A549 (cell line): ENCODE data around the gene METTL23.
"Not testable (repeated sequence)": the region's sequence is repeated elsewhere in the genome, so short reads cannot be mapped to it uniquely, and the experiment has no call there.

Experiments used
- CHD2 ChIP-seq: fragments of 150-350 bp; IDR thresholded peaks from 2 replicates; pipeline ENCODE4 v1.6.1; 2014; ENCODE audit warnings: low read length; ENCODE audit not compliant: partially characterized antibody
- SMC3 ChIP-seq: fragments of >200 bp; sonication (Bioruptor Twin); formaldehyde crosslinking; IDR thresholded peaks from 3 replicates; pipeline ENCODE4 v1.6.1; 2018; ENCODE audit warnings: inconsistent platforms
- TF ChIP-seq, protein P1 (sequence below): fragments of >200 bp; sonication (Bioruptor Twin); formaldehyde crosslinking; IDR thresholded peaks from 3 replicates; pipeline ENCODE4 v1.5.1; 2016
- TF ChIP-seq, protein P2 (sequence below): fragments of 200-600 bp; sonication (generic); IDR thresholded peaks from 2 replicates; pipeline ENCODE4 v1.6.1; 2016; ENCODE audit warnings: antibody characterized with exemption, mild to moderate bottlenecking, moderate library complexity

DNA sequence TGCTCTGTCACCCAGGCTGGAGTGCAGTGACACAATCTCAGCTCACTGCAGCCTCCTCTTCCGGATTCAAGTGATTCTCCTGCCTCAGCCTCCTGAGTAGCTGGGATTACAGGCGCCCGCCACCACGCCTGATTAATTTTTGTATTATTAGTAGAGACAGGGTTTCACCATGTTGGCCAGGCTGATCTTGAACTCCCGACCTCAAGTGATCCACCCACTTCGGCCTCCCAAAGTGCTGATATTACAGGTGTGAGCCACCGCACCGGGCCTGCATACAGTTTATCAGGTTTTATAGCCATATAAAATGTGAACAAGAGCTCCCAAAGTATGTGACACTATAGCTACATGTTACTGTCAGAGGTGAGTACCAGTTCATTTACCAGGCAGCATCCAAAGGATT, 3.7 kb upstream of the METTL23 start:
- TF ChIP-seq, protein P1, sequence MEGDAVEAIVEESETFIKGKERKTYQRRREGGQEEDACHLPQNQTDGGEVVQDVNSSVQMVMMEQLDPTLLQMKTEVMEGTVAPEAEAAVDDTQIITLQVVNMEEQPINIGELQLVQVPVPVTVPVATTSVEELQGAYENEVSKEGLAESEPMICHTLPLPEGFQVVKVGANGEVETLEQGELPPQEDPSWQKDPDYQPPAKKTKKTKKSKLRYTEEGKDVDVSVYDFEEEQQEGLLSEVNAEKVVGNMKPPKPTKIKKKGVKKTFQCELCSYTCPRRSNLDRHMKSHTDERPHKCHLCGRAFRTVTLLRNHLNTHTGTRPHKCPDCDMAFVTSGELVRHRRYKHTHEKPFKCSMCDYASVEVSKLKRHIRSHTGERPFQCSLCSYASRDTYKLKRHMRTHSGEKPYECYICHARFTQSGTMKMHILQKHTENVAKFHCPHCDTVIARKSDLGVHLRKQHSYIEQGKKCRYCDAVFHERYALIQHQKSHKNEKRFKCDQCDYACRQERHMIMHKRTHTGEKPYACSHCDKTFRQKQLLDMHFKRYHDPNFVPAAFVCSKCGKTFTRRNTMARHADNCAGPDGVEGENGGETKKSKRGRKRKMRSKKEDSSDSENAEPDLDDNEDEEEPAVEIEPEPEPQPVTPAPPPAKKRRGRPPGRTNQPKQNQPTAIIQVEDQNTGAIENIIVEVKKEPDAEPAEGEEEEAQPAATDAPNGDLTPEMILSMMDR: not testable (repeated sequence)
- TF ChIP-seq, protein P2, sequence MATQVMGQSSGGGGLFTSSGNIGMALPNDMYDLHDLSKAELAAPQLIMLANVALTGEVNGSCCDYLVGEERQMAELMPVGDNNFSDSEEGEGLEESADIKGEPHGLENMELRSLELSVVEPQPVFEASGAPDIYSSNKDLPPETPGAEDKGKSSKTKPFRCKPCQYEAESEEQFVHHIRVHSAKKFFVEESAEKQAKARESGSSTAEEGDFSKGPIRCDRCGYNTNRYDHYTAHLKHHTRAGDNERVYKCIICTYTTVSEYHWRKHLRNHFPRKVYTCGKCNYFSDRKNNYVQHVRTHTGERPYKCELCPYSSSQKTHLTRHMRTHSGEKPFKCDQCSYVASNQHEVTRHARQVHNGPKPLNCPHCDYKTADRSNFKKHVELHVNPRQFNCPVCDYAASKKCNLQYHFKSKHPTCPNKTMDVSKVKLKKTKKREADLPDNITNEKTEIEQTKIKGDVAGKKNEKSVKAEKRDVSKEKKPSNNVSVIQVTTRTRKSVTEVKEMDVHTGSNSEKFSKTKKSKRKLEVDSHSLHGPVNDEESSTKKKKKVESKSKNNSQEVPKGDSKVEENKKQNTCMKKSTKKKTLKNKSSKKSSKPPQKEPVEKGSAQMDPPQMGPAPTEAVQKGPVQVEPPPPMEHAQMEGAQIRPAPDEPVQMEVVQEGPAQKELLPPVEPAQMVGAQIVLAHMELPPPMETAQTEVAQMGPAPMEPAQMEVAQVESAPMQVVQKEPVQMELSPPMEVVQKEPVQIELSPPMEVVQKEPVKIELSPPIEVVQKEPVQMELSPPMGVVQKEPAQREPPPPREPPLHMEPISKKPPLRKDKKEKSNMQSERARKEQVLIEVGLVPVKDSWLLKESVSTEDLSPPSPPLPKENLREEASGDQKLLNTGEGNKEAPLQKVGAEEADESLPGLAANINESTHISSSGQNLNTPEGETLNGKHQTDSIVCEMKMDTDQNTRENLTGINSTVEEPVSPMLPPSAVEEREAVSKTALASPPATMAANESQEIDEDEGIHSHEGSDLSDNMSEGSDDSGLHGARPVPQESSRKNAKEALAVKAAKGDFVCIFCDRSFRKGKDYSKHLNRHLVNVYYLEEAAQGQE: not testable (repeated sequence)
- TF ChIP-seq SMC3, CHD2: not testable (repeated sequence)
